Type B pancreatic cell (in vitro differentiated cells): Measurements from ENCODE around the gene MEGF11. TPM values are rescaled to one million over a fixed set of nuclear protein-coding genes. Genes with fewer than 3 reads are reported as not detected.

ENCODE experiments used
- DNase-seq: peaks from one replicate; pipeline ENCODE4 v3.0.0; 2021; ENCODE audit warnings: mixed read lengths; ENCODE audit not compliant: unreplicated experiment; ENCODE audit errors: extremely low spot score
- H3K27ac Mint-ChIP-seq: 2 replicates; pipeline ENCODE4 v1.8.0; 2021; ENCODE audit warnings: mild to moderate bottlenecking, mixed read lengths
- H3K27me3 Mint-ChIP-seq: 2 replicates; pipeline ENCODE4 v1.8.0; 2021; ENCODE audit warnings: mixed read lengths
- H3K36me3 Mint-ChIP-seq: 2 replicates; pipeline ENCODE4 v1.8.0; 2021; ENCODE audit warnings: mixed read lengths
- H3K4me1 Mint-ChIP-seq: one replicate; pipeline ENCODE4 v1.8.0; 2021; ENCODE audit warnings: mixed read lengths; ENCODE audit not compliant: unreplicated experiment
- H3K4me3 Mint-ChIP-seq: 2 replicates; pipeline ENCODE4 v1.8.0; 2021; ENCODE audit warnings: mild to moderate bottlenecking, mixed read lengths
- H3K9me3 Mint-ChIP-seq: 2 replicates; pipeline ENCODE4 v1.8.0; 2021; ENCODE audit warnings: mixed read lengths
- CTCF ChIP-seq: fragments of 200-600 bp; sonication (generic); conservative IDR thresholded peaks from 2 replicates; pipeline ENCODE4 v1.5.0; 2021; ENCODE audit warnings: antibody characterized with exemption, mild to moderate bottlenecking
- total RNA-seq: library from RNA; stranded (reverse); gene quantifications from 2 replicates; pipeline ENCODE4 v1.2.1, GENCODE V29; 2021; ENCODE audit warnings: low replicate concordance

The MEGF11 gene
- total RNA-seq, 1 donor from 2014 or later = 3.3 TPM

DNA sequence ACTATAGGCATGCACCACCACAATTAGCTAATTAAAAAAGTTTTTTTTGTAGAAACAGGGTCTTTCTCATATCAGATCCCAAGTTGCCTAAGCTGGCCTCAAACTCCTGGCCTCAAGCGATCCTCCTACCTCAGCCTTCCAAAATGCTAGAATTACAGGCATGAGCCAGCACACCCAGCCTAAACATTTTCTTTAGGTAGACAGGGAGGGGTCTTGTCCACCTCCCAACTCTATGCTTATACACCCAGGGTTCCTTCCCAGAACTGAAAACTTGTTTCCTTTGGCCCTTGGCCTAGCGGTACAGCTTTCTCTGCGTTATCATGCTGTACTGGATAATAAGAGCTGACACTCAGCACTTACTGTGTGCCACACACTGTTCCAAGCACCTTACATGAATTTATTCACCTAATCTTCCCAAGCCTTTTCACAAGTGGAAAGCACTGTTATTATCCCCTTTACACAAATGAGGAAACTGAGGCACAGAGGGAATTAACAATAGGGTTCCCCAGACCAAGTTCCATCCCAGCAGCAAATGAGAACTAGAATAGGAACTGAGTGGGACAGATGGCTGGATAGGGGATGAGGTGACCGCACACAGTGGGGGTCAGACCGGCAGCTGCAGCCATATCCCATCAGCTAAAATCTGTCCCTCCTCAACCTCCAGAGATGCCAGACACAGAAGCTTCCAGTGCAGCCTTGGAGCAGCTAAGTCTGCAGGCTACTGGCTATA, 150.8 kb downstream of the MEGF11 start:
- no peaks in the 10 kb centered on the region for H3K36me3 Mint-ChIP-seq
- H3K4me1 Mint-ChIP-seq = peaks cover 24% of the 10 kb centered on the region
- no peaks in the 10 kb centered on the region for H3K9me3 Mint-ChIP-seq
- peaks cover 19% of the 10 kb centered on the region for H3K27me3 Mint-ChIP-seq
- no peak for DNase-seq
- no peak overlapping the region for H3K4me3 Mint-ChIP-seq
- no peak for TF ChIP-seq CTCF
- no peak overlapping the region for H3K27ac Mint-ChIP-seq

DNA sequence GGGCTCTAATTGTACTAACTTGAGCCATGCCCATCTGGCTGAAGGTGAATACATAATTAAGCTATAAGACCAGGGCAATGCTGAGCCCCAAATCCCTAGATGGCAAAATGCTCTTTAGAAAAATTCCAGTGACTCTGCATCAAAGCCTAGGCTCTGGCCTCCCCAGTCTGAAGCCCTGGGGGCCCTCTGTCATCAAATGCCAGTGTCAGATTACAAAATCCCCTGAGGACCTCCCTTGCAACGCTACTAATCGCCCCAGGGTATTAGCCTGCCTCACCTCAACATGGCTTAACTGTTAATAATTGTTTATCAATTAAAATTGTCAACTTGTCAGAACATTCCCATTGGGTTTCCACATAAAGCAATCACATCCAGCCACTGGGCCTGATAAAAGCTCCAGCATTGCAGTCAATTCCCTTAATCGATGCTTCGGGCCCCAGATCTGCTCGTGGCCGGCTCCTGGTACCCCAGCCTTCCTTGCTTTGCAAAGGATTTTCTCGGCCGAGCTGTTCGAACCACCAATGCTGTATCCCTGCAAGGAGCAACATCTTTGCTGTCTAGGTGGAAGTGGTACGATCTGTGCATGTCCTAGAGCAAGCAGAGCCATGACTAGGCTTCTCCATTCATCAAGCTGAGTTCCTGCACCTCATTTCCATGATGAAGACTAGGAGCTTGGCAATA, 151.7 kb downstream of the MEGF11 start:
- no peaks in the 10 kb centered on the region for H3K9me3 Mint-ChIP-seq
- H3K4me1 Mint-ChIP-seq = peaks cover 28% of the 10 kb centered on the region
- no peak for TF ChIP-seq CTCF
- no peak overlapping the region for H3K27ac Mint-ChIP-seq
- peaks cover 16% of the 10 kb centered on the region for H3K27me3 Mint-ChIP-seq
- no peaks in the 10 kb centered on the region for H3K36me3 Mint-ChIP-seq
- no peak overlapping the region for H3K4me3 Mint-ChIP-seq
- no peak for DNase-seq

DNA sequence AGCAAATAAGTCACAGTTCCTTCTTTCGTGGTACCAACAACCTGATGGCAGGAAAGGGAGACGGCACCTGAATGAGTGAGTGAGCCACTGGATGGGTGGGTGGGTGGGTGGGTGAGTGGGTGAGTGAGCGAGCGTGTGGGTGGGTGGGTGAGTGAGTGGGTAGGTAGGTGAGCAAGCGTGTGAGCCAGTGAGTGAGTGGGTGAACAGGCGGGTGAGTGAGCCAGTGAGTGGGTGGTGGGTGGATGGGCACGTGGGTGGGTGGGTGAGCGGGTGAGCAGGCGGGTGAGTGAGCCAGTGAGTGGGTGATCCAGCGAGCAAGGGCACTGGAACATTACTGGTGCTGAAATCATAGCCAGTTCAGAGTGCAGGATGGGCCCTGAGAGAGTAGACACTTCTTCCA, 152.8 kb downstream of the MEGF11 start:
- no peak overlapping the region for H3K27ac Mint-ChIP-seq
- no peak for TF ChIP-seq CTCF
- H3K4me1 Mint-ChIP-seq = peaks cover 31% of the 10 kb centered on the region
- no peaks in the 10 kb centered on the region for H3K36me3 Mint-ChIP-seq
- no peak overlapping the region for H3K4me3 Mint-ChIP-seq
- peaks cover 9% of the 10 kb centered on the region for H3K27me3 Mint-ChIP-seq
- no peaks in the 10 kb centered on the region for H3K9me3 Mint-ChIP-seq
- DNase-seq = no peak

DNA sequence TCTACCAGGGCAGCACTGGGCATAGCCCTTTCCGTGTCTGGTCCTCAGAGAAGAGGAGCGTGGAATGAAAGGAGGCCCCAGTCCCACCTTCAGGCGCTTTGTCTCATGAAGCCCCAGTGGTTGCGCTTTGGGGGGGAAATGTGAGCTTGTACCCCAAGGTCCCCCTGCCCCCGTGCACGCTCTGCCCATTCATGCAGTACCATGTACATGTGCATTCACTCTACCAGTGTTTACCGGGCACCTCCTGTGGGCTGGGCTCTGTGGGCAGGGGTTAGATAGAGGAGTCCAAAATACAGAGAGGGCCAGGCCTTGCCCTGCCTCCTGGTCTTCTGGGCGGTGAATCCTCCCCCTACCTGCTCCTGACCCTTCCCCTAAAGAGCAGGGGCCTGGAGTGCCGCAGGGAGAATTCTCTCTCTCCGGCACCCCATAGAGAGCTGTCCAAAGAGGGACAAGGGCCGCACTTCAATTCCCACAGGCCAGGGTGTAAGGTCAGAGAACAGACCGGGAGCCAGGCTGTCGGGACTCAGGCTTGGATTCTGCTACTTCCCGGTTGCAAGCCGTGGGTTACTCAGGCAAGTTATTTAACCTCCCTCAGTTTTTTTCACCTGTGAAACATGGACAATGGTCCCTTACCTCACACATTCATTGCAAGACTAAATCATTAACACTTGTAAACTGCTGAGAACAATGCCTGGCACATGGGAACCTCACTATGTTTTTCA, 153.4 kb downstream of the MEGF11 start:
- TF ChIP-seq CTCF = no peak
- H3K4me3 Mint-ChIP-seq = no peak overlapping the region
- no peak overlapping the region for H3K27ac Mint-ChIP-seq
- H3K9me3 Mint-ChIP-seq = no peaks in the 10 kb centered on the region
- no peak for DNase-seq
- no peaks in the 10 kb centered on the region for H3K36me3 Mint-ChIP-seq
- peaks cover 34% of the 10 kb centered on the region for H3K4me1 Mint-ChIP-seq
- peaks cover 9% of the 10 kb centered on the region for H3K27me3 Mint-ChIP-seq

GRCh38 chr15:66098022-66098363, 155.6 kb downstream of the MEGF11 start:
- Mint-ChIP-seq H3K4me1 (peaks cover 46% of the 10 kb centered on the region), H3K9me3 (no peaks in the 10 kb centered on the region), H3K27ac (peak overlapping the region; percentile 11), H3K27me3 (peaks cover 5% of the 10 kb centered on the region), H3K36me3 (no peaks in the 10 kb centered on the region), H3K4me3 (no peak overlapping the region)
- no peak for DNase-seq
- no peak for TF ChIP-seq CTCF
